DMS153 treated with DMSO at 0.1 percent for 48 hours (cell line): ENCODE measurements around the gene OR6B1.

Experiments used
- DNase-seq: peaks from one replicate; lab custom pipeline; 2025; ENCODE audit not compliant: unreplicated experiment; lab: John Stamatoyannopoulos, UW

OR6B1 gene

DNA sequence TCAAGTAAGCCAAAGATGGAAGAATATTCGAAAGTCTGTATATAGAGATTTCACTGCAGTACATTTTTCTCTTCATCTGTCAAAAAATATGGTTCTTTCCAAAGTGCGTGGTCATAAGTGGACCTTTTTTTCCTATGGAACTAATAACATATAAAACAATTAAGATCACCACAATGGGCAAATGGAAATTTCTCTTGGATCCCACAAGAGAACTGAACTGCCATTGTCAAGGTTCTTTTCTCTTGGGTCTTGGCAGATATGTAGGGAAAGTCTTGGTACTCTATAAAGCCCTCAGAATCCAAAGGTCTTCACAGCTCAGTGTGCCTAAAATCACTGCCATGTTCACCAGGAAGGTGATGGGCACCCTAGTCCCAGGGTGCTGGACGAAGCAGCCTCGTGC is at the start of gene OR6B1:
Gene OR6B1 (plus strand): TSS at position 301 of the 400 bp plus-strand sequence. CDS start 3,677 bp downstream, outside the sequence.
- DNase-seq, result no peak

DNA sequence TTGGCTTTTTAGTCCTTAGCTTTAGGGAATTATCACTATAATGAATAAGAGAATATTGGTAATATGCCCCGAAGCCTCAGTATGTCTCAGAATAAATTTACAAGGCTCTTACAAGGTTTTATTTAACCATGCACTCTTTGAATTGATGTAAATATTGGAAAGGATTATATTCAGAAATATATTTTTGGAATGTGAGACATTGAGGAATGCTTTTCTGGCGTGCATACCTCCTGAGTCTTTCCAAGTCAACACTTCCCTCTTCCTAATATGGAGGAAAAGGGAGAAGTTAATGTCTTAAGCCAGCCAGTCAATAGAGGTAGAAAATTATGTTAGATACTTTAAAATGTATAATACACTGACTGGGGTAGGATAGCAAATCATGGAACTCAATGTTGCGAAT is 46.7 kb upstream of the OR6B1 start:
- no peak for DNase-seq

DNA sequence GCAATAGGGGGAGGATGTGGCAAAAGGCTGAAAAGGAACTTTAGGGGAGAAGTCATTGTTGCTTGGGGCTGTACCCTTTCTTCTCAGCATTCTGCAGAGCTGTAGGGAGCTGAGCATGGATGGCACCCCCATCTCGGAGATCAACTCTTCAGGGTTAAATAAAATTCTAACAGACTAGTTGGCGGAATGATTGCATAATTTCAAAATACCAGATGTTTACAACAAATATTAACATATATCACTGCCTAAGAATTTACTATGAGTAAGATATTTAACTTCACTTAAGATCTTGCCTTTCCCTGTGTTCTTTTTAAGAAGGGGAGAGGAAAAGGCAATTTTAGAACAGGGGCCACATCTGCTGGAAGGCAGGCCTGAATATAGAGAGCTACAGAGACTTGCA is 46.0 kb upstream of the OR6B1 start:
- no peak for DNase-seq

GRCh38 chr7:143954544-143954943 is 45.6 kb upstream of the OR6B1 start, which contains the start of gene OR2F1:
TSS of gene OR2F1 (plus strand) at chr7:143954844. CDS start at chr7:143959971, 5,127 bp downstream.
- no peak for DNase-seq

- DNase-seq, result no peak
Observed at GRCh38 chr7:143958781-143959180, 41.3 kb upstream of the OR6B1 start.

GRCh38 chr7:143960813-143961610 is 39.1 kb upstream of the OR6B1 start:
- DNase-seq, result no peak

DNA sequence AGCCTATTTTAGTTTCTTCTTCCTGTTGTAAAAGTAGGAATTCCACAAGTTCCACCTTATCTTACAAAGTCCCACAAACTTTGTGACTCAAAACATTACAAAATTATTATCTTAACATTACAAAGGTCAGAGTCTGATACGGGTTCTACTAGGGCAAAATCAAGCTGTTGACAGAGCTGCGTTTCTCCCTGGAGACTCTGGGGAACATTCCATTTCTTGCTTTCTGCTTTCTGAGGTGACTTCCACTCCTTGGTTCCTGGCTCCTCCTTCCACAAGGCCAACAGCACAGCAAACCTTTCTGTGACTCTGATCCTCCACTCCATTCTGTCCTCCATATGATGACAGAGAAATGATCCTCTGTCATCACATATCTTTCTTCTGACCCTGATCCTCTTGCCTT is 34.8 kb upstream of the OR6B1 start:
- DNase-seq, result no peak

DNA sequence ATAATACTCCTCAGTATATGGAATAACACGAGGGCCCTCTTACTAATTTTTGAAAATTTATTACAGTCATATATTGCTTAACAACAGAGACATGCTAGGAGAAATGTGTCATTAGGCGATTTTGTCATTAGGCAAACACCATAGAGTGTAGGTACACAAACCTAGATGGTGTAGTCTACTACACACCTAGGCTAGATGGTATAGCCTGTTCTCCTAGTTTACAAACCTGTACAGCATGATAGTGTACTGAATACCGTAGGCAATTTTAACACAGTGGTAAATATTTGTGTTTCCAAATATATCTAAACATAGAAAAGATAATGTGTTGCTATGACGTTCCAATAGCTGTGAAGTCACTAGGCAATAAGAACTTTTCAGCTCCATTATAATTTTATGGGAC is 32.7 kb upstream of the OR6B1 start:
- DNase-seq, result no peak

GRCh38 chr7:143973870-143974416 is 26.2 kb upstream of the OR6B1 start:
- DNase-seq, result no peak

GRCh38 chr7:143974459-143974858 is 25.7 kb upstream of the OR6B1 start:
- DNase-seq, result no peak

DNA sequence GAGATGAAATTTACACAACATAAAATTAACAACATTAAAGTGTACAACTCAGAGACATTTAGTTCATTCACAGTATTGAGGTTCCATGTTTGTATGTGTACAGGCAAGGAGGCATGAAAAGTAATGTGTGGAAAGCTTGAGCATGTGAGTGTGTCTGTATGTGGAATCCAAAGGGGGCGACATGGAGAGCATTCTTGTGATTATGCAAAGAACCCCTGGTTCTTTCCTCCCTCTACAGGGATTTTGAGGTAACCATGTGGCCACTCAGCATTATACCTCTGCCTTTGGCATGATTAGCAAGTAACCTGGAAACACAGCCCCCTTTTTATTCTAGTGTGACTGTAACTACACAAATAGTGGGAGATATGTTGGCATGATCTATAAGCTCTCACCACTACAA is 24.5 kb upstream of the OR6B1 start:
- DNase-seq, result no peak

GRCh38 chr7:143978585-143978984 is 21.5 kb upstream of the OR6B1 start:
- DNase-seq, result no peak

- DNase-seq, result no peak
Observed at GRCh38 chr7:143979359-143979758, 20.8 kb upstream of the OR6B1 start.

- no peak for DNase-seq
Observed at GRCh38 chr7:143979998-143980397, 20.1 kb upstream of the OR6B1 start.

- DNase-seq, result no peak
Observed at GRCh38 chr7:143980746-143981510, 19.2 kb upstream of the OR6B1 start.

DNA sequence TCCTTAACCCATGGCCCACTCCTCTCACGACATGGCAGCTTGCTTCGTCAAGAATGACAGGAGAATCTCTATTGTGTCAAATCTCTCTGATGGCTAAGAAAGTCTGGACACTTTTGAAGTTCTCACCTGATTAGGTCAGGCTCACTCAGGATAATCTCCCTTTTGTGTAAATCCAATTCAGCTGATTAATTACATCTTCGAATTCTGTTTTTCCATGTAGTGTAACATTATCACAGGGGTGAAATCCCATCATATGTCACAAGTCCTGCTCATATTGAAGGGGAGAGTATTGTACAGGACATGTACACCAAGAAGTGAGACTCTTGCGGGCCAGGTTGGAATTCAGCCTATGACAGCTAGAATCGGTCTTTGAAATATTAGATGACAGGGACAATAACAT is 16.2 kb upstream of the OR6B1 start:
- no peak for DNase-seq

GRCh38 chr7:143987513-143987912 is 12.6 kb upstream of the OR6B1 start:
- no peak for DNase-seq

DNA sequence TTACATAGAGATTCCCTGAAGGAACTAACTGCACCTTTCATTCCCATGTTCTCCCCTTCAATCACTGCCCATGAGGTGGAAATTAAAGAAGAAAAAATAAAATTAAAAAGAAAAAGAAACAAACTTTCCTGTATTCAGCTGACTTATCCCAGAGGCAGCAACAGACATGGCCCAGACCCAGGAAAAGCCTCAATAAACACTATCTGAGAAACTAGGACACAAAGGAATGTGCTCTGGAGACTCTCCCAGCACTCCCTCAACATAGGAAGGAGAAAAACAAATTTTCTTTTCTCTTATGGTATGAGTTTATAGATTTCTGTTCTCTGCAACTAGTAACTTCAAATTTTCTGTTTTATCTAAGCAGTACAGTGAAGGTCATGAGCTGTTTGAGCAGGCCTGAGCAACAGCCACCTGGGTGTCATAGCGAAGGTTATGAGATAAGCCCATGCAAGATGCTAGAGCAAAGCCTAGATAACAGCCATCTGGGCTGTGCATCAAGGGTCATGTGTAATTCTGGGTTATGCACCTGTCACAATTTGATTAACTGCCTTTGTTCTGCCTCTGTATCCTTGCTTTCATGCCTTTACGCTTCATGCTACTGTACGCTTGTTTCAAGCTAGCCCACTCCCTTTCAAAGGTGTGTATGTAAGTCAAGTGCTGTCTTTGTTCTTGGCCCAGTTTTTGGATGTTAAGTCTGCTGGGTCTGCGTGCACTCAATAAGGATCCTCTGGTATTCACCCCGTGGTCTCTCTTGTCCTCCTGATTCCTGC is 11.0 kb upstream of the OR6B1 start:
- no peak for DNase-seq

DNA sequence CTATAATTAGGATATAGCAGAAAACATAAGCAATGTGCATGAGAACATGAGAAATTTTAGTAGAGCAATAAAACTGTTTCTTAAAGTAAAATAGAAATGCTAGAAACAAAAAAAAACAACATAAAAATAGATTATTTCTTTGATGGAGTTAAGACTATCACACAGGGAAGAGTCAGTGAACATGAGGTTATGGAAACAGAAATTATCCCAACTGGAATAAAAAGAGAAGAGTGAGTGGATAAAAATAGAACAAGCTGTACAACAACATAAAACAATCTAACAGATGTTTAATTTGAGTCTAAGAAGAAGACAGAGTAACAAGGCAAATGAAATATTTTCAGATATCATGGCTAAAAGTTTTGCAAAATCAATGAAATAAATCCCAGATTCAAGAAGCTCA is 7.5 kb upstream of the OR6B1 start:
- no peak for DNase-seq

DNA sequence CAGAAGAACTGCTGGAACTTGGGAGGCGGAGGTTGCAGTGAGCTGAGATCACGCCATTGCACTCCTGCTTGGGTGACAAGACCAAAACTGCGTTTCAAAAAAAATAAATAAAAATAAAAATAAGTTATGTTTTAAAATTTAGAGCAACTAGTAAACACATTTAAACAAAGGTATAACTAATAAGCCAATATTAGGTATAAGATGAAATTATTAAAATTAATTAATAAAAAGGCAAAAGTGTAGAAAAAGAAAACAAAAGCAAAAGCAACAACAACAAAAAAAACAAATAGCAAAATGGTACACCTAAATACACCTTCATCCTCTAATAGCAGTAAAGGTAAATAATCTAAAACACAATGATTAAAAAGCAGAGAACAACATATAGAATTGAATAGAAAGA is 6.2 kb upstream of the OR6B1 start:
- no peak for DNase-seq

- no peak for DNase-seq
Observed at GRCh38 chr7:144001543-144001942, 1.4 kb downstream of the OR6B1 start.
